ENCODE measurements around the gene IFNLR1.
"Not testable (repeated sequence)": the region's sequence is repeated elsewhere in the genome, so short reads cannot be mapped to it uniquely, and the experiment has no call there.

IFNLR1 gene

GRCh38 chr1:24186993-24187790, at the start of gene IFNLR1:
Gene IFNLR1, minus strand, starts transcription at chr1:24187289. Its CDS starts 41 bp downstream, at chr1:24187248.
- DNase-seq, result peak; percentile 74

- DNase-seq, result no peak
Measured at GRCh38 chr1:24235921-24236788, 49.1 kb upstream of the IFNLR1 start.

GRCh38 chr1:24233684-24234600, 46.9 kb upstream of the IFNLR1 start:
- DNase-seq, result no peak

GRCh38 chr1:24231701-24232100, 44.6 kb upstream of the IFNLR1 start:
- no peak for DNase-seq

GRCh38 chr1:24228311-24228710, 41.2 kb upstream of the IFNLR1 start:
- no peak for DNase-seq

GRCh38 chr1:24226749-24227148, 39.7 kb upstream of the IFNLR1 start:
- DNase-seq, result no peak

- no peak for DNase-seq
Measured at GRCh38 chr1:24224761-24225160, 37.7 kb upstream of the IFNLR1 start.

GRCh38 chr1:24224086-24224485, 37.0 kb upstream of the IFNLR1 start:
- DNase-seq, result no peak

GRCh38 chr1:24222793-24223192, 35.7 kb upstream of the IFNLR1 start:
- DNase-seq, result no peak

- peak; percentile 72 for DNase-seq
Measured at GRCh38 chr1:24222008-24222605, 35.0 kb upstream of the IFNLR1 start.

GRCh38 chr1:24221246-24221645, 34.2 kb upstream of the IFNLR1 start:
- no peak for DNase-seq

GRCh38 chr1:24216276-24217074, 29.4 kb upstream of the IFNLR1 start:
- DNase-seq, result peak; percentile 88

- no peak for DNase-seq
Measured at GRCh38 chr1:24215226-24215814, 28.2 kb upstream of the IFNLR1 start.

- no peak for DNase-seq
Measured at GRCh38 chr1:24212376-24212775, 25.3 kb upstream of the IFNLR1 start.

GRCh38 chr1:24210195-24210627, 23.1 kb upstream of the IFNLR1 start:
- DNase-seq, result no peak

- DNase-seq, result no peak
Measured at GRCh38 chr1:24209097-24209496, 22.0 kb upstream of the IFNLR1 start.

GRCh38 chr1:24207709-24208108, 20.6 kb upstream of the IFNLR1 start:
- DNase-seq, result no peak

- not testable (repeated sequence) for DNase-seq
Measured at GRCh38 chr1:24207395-24207687, 20.3 kb upstream of the IFNLR1 start.

- no peak for DNase-seq
Measured at GRCh38 chr1:24206516-24207394, 19.7 kb upstream of the IFNLR1 start.

GRCh38 chr1:24206083-24206464, 19.0 kb upstream of the IFNLR1 start:
- DNase-seq, result no peak
